Hypothalamus (tissue), 51 donors: ENCODE measurements around the gene HSD17B1.
"Not testable (repeated sequence)": the region's sequence is repeated elsewhere in the genome, so short reads cannot be mapped to it uniquely, and the experiment has no call there.

Source experiments
- DNase-seq, 51 donors: peaks; one replicate each; lab custom pipeline; 2025; lab: John Stamatoyannopoulos, UW

Gene HSD17B1, protein sequence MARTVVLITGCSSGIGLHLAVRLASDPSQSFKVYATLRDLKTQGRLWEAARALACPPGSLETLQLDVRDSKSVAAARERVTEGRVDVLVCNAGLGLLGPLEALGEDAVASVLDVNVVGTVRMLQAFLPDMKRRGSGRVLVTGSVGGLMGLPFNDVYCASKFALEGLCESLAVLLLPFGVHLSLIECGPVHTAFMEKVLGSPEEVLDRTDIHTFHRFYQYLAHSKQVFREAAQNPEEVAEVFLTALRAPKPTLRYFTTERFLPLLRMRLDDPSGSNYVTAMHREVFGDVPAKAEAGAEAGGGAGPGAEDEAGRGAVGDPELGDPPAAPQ

DNA sequence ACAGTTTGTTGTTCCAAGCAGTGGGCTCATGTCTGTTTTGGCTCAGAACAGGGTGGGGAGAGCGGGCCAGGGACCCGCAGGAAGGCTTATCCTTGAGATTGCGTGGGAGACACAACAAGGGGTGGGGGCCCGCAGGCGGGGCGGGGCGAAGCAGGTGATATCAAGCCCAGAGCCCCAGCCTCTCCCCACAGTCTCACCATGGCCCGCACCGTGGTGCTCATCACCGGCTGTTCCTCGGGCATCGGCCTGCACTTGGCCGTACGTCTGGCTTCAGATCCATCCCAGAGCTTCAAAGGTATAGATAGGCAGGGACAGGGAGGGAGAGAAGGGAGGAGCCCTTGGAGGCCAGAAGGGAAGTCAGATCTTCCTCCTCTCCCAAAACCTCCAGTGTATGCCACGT is at the start of gene HSD17B1:
HSD17B1 (plus strand) TSS at position 188 of the 400 bp plus-strand sequence; CDS start at position 199, 11 bp downstream.
- not testable (repeated sequence) for DNase-seq

DNA sequence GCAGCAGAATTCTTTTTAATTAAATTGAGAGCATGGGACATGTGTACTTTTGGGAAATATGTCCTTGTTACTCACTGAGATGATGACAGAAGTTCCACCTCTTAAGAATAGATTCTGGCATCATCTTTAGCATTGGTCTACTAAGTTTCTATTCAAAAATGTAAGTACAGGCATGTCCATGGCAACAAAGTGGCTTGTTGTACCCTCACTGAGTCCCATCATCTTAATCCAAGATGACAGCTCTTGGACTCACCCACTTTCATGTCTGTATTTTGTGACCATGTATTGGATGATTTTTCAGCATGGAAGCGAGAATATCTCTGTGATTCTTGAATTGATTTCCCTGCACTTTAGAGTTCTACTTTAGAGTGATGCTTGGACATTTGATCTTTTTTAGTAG is 49.8 kb upstream of the HSD17B1 start:
- DNase-seq, result no peak

DNA sequence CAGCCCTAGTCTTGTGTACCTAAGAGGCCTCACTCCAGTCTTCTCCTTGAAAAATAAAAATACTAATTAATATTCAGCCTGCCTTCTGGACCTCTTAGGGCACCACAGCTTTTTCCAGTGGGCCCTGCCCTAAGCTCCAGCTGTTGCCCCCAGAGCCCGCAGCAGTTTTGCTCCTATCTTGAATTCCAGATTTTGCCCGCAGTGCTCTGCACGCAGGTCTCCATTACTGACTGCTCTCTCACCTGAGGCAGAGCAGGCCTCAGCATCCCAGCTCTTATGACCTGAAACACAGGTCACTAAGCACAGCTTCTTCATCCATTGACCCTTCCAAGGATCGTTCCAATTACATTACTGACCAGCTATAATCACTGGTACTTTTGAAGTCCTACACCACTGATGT is 45.1 kb upstream of the HSD17B1 start:
- DNase-seq, result no peak

DNA sequence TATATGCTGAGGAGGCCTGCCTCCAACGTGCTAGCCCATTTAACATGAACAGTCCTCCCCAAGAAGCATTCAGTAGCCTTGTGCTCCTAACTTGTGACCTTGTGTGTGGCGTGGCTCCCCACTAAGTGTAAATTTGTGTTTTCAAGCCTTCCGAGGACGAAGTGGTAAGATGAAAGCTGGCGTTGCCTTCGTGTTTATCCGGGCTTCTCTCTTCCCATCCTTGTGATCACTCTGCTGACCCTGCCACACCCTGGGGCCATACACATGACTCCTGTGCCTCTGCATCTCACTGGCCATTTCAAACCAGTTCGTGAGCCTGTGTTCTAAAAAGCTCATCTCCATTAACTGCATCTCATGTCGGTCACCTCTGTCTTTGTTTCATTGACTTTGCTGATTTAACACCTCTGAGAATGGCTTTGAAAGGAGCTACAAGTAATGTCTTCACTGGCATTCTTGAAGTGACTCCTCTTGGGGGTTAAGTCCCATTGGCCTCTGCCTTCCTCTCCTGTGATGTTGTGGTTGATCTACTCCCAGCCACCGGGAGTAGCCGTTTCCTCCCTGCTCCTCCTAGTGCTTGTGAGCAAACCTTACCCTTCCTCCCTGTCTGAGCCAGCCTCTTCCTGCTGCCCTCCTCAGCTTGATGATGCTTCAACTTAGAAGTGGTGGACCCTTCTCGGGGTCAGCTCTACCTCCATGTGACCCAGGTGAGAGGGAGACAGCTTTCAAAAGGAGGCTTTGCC is 44.1 kb upstream of the HSD17B1 start:
- DNase-seq, result no peak

DNA sequence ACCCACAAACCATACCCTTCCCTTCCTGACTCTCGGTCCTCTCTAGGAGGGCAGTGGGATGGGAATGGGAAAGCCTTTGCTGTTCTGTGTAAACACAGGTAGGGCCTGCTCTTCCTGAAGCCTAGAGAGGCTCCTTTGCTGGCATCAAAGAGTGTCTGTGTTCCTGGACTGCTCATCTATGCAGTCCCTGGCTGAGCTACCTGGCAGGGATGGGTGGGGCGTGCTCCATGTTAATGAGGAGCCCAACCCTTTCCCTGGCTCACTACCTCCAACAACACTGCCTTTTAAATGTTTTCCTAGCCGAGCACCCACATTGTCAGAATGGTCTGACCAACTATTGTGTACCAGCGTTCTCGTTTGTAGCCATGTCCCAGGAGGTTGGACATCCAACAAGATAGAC is 43.3 kb upstream of the HSD17B1 start:
- no peak for DNase-seq

DNA sequence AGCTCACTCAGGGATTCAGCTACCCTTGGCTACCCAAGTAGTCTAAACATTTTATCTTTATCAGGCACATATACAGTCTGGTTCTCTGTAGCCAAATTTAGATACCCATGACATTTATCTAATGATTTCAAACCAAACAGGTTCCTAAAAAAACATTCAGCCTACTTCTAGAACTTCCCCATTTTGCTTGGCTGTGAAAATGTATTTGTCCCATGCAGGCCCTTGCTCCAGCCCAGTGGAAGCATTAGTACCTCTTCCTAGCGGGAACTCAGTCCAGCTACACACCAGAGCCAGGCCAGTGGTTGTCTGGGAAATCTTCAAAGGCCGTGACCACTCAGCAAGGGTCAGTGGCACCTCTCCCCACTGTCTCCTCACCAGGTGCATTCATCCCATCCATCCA is 42.9 kb upstream of the HSD17B1 start:
- no peak for DNase-seq

DNA sequence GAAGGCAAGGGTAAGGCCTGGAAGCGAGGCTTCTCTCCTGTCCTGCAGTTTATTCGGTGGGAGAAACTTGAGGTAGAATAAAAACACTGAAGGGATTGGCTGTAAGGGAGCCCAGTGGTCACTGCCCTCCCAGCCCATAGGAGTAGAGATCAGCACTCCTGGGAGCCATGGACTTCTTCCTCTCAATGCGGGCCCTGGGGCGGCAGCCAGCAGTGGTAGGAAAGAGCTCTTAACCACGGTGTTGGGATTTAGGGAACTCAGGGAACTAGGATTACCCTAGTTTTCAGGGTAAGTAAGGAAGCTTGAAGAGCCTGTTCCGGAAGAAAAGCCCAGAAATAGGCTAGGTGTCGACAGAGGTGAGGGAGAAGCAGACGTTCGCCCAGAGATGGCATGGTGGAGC is 40.5 kb upstream of the HSD17B1 start:
- no peak for DNase-seq

DNA sequence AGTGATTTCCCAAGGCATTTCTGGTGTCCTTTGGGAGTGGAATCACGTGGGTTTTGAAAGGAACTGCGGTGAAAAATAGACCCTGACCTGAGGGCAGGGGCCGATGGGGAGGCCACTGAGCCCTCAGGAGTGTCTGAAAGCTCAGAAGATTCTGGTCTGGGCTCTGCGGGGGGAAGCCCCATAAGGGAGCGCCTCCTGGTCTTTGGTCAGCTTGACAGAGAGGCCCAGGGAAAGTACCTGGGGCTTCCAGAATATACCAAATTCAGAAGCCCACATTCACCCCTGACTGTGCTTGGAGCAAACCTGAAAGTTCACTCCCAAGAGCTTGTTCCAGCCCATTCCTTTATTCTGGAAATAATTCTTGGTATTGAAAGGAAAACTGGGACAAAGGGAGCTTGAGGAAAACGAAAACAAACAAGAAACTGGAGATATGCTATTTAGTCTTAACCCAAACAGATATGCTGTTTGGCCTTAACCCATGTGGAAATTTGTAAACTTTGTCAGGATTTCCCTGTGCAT is 39.9 kb upstream of the HSD17B1 start:
- no peak for DNase-seq

DNA sequence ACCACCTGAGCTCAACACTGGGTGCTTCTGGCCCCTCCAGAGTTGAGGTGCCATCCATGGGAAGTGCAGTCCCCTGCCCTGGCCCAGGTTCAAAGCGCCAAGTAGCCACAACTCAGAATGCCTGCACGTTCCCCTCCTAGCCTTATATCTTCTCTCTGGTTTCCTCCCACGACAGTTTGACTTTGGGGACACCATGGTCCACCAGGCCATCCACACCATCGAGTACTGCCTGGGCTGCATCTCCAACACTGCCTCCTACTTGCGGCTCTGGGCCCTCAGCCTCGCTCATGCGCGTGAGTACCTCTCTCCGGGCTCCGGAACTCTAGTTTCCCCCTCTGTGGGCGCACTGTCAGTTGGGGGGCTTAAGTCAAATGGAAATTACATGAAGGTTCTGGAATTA is 39.0 kb upstream of the HSD17B1 start:
- no peak for DNase-seq

DNA sequence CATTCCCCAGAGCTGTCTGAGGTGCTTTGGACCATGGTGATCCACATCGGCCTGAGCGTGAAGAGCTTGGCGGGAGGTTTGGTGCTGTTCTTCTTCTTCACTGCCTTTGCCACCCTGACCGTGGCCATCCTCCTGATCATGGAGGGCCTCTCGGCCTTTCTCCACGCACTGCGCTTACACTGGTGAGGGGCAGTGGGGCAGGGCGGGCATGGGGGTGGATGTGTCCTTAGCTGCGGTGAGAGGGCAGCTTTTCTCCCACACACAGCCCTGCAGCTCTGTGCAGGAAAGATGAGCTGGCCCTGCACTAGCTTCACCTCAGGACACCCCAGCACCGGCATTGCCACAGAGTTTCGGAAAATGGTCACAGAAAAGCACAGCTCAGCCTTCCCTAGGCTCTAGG is 38.4 kb upstream of the HSD17B1 start:
- DNase-seq, result no peak

DNA sequence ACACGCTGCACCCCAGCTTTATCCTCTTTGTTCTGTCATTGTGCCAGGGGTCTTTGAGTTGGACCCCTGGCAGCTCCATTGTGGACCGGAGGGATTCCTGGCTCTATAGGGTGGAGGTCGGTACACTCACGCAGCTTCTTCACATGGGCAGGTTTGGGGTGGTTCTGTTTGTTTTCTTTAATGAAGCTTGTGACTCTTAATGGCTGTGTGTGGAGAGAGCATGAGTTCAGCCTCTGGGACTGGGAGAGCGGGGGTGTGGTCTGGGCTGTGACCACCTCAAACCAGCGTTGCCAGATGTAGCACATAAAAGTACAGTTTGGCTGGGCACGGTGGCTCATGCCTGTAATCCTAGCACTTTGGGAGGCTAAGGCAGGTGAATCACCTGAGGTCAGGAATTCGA is 37.9 kb upstream of the HSD17B1 start:
- DNase-seq, result no peak

DNA sequence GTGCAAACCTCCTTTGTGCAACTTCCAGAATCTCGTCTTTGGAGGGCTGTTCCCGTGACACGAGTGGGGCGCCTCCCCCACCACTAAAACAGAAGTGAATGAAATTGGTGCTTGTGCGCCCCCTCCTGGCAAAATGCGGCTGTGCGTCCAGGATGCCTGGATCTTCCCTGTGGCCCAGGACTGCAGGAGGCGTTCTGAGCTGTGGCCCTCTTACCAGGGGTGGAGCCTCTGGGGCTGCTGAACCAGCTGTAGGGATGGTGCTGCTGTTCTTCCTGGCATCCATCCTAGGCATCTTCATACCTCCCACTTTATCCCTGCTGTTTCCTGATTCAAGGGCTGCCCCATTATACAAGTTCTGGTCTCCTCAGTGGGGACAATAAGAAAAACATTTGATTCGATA is 35.2 kb upstream of the HSD17B1 start:
- DNase-seq, result peak in 45 of 51 donors; percentile 4 to 83 (median 42)

DNA sequence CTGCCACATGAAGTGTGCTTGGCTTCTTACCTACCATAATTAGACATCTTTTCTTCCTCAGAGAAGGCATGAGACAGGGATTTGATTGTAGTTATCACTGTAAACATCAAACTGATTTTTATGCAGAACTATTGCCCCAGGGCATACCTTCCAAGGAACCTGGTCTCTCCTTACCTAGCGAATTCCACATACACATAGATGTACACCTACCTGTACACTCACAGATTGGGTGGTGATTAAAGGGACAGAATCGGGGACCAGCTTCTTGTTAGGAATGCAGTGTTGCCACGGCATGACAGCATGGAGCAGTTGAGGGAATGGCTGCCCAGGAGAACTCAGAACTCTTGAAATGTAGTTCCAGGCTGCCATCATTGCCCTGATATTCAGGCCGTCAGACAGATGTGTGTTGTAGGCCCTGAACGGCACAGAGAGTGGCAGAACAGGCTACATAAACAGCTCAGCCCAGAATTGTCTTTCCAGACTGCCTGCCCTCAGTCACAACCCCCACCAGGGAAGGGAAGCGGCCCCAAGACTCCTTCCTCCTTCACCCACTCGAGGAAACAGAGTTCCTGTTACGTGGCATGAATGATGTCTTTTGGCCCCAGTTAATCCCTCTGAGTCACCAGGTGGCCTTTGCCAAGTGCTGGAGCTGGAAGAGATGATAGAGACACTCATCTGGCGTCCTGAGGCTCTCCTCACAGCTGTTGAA is 34.5 kb upstream of the HSD17B1 start:
- peak in 26 of 51 donors; percentile 9 to 79 (median 35) for DNase-seq

DNA sequence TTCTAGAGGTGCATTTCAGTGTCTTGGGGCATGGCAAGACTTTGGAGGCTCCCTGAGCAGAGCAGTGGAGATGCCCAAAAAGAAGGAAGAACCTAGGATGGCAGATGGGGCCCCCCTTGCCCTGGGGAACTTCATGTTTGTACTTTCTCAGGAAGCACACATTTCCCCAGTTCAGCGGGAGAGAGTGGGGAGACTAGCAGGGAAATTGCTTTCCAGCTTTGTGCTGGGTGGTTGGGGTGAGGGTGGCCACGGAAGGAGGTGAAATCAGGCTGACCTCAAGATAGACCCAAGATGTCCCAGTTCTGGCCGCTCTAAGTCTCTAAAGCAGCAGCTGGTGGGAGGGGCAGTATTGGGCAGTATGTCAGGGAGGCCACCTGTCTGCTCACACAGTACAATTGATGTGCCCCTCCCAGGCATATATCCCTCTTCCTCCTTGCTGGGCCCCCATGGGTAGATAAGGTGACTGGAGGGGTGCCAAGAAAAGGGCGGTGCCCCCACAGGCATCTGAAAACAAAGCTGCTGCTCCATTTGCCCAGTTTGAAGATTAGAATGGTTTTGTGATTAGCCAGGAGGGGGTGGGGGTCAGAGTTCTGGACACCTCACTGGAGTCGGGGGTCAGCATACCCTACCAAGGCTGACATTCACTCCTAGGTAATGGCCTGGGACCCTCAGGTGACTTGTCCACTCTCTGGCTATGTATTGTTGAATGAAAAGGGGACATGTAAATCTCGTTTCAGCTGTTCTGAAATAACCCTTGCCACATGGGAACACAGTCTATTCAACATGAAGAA is 33.8 kb upstream of the HSD17B1 start:
- peak in 2 of 51 donors; percentile 14 to 53 for DNase-seq

DNA sequence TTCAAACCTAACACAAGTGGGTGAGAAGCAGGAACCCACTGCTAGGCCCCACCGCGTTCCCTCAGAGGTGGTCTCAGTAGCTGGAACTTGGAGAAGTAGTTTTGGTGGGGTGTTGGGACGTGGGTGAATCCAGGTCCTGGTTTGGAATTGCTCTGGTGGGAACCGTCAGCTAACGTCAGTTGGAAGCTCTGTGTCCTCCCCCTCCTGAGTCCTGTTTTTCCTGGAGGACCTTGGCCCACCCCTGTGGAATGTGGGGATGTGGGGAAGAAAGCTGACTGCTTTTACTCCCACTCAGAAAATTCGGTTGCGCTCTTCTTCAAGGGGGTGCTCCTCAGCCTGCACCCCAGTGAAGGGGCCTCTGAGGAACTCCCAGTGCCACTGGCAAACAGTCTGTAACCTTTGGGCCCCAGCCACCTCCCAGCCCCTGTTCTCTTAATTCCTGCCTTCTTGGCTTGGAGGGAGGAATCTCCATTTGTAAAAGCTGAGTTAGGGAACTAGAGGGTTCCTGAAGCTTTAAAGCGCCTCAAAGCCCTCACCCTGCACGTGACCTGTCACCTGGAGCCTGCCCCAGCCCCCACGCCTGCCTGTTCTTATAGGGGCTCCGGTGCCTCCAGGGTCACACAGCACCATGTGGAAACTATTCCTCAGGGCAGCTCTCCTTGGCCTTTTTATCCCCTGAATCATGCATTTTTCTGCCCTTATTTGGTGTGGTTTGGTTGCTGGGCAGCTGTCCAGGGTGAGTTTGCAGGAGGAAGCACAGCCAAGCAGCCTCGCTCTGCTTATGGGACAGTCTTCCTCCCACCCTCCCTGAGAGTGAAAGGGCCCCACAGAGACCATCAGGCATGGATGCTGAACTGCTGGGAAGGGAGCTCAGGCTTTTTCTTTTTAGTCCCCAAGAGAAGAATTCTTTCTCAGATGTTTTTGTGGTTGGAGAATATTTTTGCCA is 32.9 kb upstream of the HSD17B1 start:
- DNase-seq, result peak in 45 of 51 donors; percentile 10 to 86 (median 69)

DNA sequence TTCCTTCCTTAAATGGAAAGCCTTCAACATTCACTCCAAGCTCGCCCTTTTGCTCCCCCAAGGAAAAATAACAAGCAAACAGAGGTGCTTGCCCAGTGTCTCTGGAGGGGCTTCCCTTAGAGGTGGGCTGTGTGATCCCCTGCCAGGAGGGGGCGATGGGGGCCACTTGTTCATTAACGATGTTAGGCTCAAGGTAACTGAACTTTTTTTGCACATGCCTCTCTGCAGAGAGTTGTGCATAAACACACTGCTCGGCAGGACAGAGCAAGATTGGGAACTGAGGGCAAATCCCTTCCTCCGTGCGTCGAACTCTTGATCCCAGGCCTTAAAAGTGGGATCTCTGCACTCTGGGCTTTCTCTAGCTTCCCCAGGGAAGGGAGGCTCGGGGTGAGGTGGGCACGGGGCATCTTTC is 32.2 kb upstream of the HSD17B1 start:
- DNase-seq, result no peak

DNA sequence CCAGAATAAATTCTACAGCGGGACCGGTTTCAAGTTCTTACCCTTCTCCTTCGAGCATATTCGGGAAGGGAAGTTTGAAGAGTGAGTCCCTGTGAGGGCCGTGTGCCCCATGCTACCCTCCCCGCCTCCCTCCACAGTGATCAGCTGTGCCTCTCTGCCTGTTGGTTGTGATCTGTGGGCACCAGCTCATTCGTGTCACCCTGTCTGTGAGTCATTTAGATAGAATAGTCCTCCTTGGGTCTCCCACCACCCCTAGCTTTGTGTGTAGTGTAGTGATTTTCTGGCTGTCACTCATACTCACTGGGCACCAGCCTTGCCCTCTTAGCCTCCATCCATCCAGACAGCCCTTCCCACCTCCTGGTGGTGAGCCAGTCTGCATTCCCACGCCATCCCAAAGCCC is 31.7 kb upstream of the HSD17B1 start:
- no peak for DNase-seq

DNA sequence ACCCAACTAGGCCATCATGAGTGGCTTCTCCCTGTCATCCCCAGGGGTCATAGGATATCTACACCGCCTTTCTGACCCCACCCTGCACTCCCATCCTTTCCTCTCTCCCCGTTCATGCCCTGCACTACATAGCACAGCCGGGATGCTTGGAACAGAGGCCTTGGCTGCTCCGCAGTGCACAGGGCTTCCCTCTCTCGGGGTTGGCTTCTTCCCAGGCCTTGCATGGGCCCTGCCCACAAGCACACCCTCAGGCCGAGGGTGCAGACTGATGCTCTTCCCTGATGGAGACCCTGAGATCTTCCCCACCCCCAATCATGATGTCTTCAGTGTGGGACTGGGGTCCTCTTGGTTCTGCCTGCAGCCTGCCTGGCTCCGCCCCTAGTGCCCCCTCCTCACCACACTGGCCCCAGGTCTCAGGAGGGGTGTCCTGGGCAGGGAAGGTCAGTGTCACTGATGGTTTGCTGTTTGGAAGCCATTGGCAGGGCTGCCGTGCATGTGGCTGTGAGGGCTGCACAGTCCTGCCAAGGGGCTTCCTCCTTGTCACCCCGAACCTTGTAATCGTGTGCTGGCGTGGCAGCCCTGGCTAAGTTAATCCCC is 31.0 kb upstream of the HSD17B1 start:
- DNase-seq, result no peak

DNA sequence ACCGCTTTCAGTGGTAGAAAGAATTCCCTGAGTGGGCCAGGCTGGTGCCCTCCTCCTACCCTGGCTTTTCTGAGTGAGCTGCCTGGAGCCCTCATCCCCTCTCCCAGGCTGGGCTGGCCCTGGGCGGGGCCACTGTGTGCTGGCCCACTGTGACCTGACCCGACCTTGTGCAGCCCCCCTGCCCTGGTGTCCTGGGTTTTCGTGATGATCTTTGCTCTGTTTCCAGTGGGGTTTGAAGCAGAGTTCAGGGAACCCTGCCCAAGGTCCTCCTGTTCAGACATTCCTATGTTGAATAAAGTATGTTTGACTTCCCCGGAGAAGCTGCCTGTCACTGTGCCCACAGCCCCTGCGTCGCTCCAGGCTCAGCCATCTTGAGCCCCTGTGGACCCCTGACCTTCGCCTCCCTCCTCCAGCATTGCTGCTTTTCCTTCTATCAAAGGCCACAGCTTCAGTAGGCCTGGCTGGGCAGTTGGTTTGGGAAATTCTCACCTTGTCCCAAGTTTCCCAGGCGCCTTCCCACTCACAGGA is 30.4 kb upstream of the HSD17B1 start:
- no peak for DNase-seq
